A172 (cell line): ENCODE results near the gene DIPK2A. TPM values are rescaled to one million over a fixed set of nuclear protein-coding genes. Genes with fewer than 3 reads are reported as not detected.

ENCODE experiments used
- DNase-seq: peaks from one replicate; pipeline ENCODE4 v3.0.0-alpha.2; 2015; ENCODE audit warnings: low spot score
- total RNA-seq: library from RNA; depleted of rRNA; stranded (reverse); fragments of >200 nt; shearing (Covaris generic); gene quantifications from 2 replicates; pipeline ENCODE4 v1.2.3, GENCODE V29; 2014; rRNA removed

DIPK2A gene, protein sequence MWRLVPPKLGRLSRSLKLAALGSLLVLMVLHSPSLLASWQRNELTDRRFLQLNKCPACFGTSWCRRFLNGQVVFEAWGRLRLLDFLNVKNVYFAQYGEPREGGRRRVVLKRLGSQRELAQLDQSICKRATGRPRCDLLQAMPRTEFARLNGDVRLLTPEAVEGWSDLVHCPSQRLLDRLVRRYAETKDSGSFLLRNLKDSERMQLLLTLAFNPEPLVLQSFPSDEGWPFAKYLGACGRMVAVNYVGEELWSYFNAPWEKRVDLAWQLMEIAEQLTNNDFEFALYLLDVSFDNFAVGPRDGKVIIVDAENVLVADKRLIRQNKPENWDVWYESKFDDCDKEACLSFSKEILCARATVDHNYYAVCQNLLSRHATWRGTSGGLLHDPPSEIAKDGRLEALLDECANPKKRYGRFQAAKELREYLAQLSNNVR
- 18.3 and 22.2 TPM in 2 replicates for total RNA-seq

DNA sequence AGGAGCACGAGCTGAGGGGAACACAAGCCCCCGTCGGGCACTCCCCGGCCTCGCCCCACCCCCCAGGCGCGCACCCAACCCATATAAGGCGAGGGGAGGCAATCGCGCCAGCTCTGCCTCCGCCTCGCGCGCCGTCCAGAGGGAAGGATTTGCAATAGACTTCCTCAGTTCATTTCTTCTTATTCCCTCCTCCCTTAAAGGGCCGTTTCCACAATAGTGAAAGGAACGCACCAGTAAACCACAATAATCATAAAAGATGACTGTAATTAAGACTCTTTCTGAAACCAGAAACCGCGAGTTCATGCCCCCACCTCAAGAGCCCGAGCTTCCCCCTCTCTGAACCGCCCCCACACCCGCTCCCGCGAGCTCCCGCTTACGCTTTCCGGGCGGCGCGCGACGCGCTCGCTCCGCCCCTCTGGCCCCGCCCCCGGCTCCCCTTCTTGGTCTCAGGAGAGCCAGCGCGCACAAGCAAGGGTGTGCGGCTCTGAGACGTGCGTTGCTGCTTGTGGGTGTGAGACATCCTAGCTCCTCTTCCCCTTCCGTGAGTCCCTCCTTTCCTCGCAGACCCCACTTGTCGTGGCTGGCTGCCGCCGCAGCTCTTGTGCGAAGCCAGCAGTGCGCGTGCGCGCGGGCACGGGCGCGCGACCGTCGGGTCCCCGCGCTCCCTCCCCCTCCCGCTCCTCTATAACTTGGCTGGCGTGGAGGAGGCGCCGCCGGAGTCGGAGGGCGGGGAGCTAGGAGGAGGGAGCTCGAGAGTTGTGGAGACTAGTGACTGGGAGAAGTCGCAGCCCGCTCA lies at the start of gene DIPK2A:
DIPK2A (plus strand) TSS at position 465 of the 796 bp plus-strand sequence. CDS start 510 bp downstream, outside the sequence.
- DNase-seq: peak; percentile 93

DNA sequence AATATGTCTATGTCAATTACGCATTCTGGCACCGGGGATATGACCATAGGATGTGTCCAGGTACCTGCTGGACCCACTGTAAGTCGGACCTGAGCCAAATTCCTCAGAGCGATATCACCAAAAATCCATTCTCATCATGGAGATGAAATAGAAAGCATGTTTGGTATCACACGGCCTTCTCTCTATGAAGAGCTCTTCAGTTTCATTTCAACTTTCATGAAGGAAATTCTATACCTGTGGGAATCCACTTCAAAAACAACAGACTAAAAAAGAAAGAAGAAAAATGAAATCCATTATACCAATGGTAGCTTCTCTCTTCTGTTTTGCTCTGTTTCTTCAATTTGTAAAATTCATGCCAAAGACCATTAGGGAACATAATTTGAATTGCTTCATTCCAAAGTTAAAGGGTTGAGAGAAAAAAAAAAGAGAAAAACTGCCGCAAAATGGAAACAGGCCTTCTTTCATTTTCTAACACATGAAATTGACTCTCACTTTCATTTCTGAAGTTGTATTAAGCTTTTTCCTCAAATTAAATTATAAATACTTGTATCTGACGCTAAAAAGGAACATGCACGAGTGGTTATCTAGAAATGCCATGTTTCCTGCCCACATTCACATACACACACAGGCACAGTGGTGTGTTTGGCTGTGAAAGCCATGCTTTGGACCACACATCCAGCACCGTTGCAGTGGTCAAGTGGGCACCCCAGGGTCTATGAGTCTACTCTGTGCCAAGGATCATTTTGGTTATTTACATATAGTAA lies 46.9 kb upstream of the DIPK2A start:
- DNase-seq: no peak

DNA sequence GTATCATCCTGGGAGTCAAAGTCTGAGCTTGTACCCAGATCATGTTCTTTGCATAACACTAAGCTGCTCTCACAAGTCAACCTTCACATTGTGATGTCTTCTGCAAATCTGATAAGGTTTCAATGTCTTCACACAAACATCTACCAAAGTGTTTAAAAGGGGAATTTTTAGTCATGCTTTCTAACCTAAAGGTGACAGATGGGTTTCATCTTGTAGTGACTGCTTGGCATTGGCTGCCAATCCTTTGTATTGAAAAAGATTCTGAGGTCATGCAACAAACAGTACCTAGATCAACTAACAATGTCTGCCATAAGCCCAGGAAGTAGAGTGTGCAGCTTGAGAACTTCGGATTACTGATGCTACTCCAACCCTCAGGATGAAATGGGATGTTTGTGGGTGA lies 43.6 kb upstream of the DIPK2A start:
- DNase-seq: no peak

DNA sequence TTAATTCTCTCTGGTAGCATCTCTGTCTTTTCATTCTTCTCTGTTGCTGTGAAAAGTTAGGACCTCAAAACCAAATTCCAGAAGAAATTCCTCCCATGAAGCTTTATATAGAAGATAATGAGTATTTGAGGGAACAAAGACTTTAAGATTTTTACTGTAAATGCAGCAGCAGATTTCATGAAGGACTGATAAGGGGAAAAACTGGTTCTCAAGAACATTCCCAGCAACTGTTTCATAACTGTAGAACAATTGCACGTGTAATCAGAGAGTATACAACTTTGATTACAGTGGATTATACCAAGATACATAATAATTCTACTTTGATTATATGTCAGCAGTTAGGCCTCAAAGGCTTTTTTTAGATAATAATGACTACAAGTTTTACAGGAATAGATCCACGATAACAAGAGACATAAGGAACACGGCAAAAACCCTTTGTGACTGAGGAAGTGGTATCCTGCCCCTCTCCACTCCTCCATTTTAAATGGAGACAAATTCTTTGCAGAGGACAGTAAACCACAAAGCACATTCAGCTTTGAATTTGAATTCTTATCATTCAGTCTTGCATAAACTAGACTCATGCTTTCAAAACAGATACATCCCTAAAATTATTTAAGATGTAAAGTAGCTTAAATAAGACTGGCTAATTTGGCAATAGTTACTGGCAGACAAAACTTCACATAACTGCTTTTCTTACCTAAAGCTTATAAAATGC lies 42.9 kb upstream of the DIPK2A start:
- DNase-seq: no peak

DNA sequence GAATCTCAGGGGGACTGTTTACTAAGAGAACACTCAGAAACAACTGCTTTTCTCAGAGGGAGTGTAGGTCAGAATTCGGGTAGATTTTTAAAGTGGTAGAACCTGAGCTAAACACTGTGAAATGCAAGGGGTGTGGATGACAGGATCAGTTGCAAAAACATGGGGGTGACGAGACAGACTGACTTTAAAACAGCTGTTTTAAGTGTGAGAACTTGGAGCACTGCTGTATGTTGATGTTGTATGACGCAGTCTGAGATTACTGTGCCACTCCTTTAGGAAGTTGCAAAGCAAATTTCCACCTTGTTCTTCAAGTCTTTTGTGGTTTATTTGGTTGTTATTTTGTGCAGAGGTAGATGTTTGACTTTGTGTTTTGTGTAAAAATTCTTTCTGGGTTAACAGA lies 36.8 kb upstream of the DIPK2A start:
- DNase-seq: no peak

DNA sequence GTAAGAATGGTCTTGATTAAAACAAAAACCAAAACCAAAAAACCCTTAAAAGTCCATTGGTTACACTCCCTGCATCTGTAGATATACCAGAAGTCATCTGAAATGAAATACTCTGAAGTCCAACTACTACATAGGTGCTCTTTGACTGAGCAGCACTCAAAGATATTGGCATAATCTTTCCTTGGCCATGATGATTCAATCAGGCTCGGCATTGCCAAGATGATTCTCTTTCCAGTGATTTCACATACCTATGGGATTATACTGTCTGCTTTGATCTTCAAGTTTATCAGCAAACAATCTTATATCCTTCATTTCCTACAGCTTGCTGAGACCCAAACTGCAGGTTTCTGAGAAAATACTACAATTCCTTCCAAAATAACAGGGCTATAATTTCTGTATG lies 35.9 kb upstream of the DIPK2A start:
- no peak for DNase-seq

DNA sequence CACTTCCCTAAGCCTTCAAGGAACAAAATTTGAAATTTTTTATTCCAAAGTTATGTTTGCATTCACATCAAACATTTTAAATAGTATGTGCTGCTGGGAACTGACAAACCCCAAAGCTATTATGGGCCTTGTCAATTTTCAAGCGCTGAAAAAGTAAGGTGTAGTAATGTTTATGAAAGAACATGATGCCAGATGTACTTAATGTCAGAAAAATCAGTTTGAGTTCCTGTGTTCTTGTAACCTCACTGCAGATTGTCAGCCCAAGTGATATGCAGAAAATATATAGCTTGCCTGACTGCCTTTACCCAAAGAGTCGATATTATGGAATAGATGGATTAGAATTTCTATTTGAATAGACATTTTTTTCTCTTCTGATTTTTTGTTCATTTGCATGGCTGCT lies 20.8 kb upstream of the DIPK2A start:
- no peak for DNase-seq

DNA sequence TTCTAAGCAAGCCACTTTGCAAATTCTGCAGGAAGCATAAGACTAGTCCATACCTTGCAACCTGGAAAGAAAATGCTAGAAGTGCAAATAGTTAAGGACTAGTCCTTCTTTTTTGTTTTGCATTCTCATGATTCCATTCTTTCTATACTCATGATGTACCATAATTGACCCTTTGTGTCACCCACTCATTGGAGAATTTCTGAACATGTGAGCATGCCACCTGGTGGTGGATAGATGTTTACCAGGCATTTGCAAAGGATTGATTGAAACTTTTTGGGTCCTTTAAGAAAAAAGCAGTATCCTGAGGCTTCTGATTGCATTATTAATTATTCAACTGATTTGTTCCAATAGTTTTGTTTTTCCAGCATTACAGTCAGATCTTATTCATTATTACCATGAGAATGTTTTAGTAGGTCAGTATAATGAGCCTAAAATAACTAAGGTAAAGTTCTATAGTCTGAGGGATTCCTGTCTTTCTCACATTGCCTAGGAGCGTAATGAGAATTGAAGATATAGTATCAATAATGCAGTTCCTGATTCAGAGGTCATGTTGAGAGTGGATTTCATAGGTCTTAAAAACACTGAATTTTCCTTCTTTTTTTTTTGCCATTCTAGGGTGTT lies 20.2 kb upstream of the DIPK2A start:
- DNase-seq: peak; percentile 34

DNA sequence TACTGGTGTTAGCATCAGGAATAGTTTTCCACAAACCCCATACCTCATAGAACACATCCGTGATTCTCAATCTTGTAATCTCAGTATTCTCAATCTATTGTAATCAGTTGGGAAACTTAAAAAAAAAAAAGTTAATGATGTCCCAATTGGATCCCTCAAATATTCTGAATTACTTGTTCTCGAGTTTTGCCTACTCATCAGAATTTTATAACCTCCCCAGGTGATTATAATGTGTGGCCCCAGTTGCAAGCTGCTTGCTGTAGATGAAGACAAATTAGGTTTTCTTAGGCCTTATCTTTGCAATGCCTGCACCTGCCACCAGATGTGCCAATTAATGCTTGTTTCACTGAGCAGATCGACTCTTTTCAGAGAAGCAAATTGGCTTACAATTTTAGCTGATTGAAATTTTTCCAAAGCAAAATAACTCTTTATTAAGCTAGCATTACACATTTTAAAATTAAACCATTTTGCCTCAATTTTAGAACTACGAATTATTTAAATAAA lies 19.0 kb upstream of the DIPK2A start:
- no peak for DNase-seq

DNA sequence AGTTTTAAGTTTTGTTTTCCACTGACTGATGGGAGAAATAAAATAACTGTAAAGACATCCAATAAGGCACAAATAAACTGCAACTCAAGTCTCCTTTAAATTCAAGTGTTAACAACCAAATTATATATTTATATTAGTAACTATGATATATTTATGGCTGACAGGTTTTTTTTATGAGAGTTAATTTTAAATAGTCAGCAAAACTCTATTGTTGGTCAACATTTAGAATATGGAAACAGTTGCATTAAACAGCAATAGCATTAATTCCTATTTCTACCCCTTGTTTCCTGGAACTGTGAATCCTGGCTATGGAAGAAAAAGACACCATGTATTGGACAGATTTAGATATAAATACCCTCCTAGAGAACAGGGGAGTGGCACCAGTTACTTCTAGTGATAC lies 16.5 kb upstream of the DIPK2A start:
- DNase-seq: no peak

DNA sequence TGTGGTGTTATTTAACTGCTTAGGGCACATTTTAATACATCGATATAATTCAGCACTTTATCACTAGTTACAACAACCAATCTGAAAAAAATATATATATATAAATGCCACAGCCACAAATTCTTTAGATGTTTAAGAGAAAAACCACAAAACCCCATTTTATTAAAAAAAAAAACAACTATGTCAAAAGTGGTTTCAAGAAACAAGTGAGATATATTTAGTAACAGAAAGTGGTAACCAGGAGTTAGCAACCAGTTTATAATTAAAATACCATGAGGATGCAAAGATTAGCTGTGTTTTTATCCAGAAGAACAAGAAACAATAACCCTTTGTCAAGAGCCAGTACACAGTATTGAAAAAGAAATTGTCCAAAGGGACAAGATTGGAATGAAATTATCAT lies 14.8 kb upstream of the DIPK2A start:
- DNase-seq: no peak

DNA sequence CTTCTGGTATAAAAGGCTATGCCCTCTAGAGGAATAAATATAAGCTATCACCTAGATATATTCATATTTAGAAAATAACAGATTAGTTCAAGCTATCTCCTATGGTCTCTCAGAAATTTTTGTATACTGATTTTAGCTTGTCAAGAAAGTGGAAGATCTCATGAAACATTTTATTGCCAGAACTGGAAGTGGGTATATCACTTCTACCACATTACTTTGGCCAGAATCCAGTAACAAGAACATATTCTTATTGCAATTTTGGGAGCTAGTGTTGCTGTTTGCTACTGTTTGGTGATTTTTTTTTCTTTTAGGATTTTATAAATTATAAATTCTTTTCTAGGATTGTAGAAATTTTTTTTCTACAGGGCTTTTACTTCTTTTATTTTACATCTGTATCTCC lies 14.2 kb upstream of the DIPK2A start:
- no peak for DNase-seq

DNA sequence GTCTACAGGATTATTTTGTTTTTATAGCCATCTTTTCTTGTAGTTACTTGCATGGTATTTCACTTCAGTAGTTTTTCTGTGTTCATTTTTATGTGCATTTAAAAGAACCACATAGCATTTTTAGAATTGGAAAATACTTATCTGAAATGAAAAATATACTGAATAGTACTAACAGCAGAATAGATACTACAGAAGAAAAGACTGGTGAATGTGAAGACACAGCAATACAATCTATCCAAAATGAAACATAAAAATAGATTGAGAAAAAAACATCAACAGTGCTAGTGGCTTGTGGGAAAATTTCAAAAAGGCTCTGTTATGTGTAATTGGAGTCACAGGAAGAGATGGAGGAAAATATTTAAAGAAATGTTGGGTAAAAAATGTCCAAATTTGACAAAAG lies 12.7 kb upstream of the DIPK2A start:
- no peak for DNase-seq

DNA sequence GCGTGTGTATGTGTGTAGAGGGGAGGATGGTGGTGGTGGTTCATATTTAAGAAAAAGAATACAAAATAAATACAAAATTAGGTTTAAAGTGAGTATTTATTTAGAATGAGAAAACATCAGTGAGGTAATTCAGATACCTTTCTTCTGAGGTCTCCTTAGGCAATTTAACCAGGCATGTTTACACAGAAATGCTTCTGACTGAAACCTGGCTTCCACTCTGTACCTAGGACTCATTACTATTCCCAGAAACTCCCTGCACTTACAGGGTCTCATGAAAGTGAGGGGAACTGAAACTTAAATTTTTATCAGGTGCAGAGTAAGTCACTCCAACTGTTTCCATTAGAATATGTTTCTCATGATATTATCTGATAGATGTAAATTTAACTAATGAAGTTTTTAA lies 10.3 kb upstream of the DIPK2A start:
- no peak for DNase-seq

DNA sequence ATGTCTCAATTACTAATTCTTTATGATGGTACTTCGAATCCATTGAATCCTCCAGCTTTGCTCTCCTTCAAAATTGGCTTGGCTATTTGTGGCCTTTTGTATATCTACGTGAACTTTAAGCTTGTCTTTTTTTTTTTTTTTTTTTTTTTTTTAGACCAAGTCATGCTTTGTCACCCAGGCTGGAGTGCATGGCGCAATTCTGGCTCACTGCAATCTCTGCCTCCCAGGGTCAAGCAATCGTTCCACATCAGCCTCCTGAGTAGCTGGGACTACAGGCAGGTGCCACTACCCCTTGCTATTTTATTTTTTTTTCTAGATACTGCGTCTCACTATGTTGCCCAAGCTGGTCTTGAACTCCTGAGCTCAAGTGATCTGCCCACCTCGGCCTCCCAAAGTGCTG lies 7.7 kb upstream of the DIPK2A start:
- no peak for DNase-seq

DNA sequence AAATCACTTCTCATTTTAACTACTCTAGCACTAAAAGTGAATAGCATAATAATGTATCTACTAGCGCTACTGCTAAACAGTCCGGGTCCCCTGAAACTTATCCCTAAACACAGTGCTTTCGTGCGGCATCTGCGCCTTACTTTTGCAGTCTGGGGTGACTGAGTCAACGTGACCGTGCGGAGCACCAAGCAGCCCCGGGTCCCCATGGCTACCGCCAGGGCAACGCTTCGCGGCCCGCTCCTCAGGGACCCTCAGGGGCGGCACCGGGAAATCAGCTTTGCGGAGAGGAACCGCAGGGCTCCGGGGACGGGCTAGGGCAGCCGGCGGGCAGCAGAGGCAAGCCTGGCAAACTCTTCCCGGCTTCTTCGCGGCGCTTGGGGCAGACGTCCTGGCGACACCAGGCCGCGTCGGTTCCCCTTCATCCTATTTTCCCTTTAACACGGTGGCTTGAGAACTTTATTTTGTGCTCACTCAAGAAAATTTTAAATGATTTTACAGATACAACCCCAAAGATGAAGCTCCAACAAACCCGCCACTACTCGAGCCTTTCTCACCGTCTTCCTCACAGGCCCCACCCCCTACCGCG lies 757 bp upstream of the DIPK2A start:
- peak; percentile 35 for DNase-seq

DNA sequence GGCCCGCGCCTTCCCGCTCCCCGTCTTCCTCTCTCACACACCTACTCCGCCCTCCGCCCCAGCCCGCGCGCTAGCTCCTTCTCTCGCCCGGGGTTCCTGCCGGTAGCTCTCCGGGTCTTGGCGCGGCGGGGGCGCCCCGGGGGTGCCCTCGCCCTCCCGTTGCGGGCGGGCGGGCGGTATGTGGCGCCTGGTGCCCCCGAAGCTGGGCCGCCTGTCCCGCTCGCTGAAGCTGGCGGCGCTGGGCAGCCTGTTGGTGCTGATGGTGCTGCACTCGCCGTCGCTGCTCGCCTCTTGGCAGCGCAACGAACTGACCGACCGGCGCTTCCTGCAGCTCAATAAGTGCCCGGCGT lies 507 bp downstream of the DIPK2A start:
- DNase-seq: no peak

DNA sequence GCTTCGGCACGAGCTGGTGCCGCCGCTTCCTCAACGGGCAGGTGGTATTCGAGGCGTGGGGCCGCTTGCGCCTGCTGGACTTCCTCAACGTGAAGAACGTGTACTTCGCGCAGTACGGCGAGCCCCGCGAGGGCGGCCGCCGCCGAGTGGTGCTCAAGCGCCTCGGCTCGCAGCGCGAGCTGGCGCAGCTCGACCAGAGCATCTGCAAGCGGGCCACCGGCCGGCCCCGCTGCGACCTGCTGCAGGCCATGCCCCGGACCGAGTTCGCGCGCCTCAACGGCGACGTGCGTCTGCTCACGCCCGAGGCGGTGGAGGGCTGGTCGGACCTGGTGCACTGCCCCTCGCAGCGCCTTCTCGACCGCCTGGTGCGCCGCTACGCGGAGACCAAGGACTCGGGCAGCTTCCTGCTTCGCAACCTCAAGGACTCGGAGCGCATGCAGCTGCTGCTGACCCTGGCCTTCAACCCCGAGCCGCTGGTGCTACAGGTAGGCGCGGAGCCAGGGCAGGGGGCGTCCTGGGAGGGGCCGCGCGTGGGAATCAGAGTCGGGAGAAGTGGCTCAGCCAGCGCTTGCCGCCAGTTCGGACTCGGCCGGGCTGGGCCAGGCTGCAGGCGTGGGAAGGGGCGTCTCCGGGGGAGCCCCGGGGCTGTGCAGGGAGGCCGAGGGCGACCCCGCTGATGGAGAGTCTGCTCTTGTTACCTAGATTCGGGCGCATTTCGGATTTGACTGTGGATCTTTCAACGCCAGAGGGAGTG lies 1.1 kb downstream of the DIPK2A start:
- peak; percentile 40 for DNase-seq

DNA sequence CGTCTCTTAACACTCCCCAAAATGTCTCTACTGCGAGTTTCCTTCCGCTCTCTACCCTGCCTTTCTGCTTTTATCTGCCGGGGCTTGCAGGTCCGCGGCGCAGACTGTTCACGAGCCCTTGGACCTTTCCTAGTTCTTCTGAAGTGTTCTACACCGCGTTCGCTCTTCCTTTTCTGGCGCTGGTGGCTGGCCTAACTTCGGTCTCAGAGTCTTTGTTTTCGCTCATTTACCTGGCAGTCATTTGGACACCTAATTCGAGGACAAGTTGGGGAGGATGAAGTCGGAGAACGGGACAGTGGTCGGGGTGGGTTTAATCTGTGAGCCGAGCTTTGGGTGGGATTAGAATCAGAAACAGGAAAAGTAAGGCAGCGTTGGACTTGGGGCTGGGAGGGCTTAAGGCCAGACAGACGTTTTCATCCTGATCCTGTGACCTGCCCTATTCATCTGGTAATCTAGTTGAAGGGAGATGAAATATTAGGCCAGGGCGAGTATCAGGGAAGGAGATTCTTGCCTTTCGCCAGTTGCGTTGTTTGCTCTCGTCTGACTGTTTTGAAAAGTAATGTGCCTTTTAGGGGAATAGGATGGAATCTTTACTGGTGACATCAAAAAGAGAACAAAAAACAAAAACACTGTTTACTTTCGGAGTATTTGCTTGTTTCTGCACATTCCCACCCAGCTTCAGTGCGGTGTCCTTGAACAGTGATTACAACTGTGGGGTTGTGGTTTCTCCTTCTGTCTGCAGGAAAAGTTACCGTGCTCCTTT lies 1.8 kb downstream of the DIPK2A start:
- DNase-seq: peak; percentile 46
